Activated naive CD4-positive, alpha-beta T cell treated with anti-CD3 and anti-CD28 coated beads, Interleukin-2, amount 50 U/mL, for 16 hours (primary cell): ENCODE data around the gene ALDH2.
A peak's percentile ranks its signal among the peaks of the same experiment; 100 is the strongest.
"Not testable (repeated sequence)": the region's sequence is repeated elsewhere in the genome, so short reads cannot be mapped to it uniquely, and the experiment has no call there.

Experiments used
- DNase-seq: peaks from one replicate; pipeline ENCODE4 v3.0.0-alpha.2; 2020

ALDH2 gene

GRCh38 chr12:111828338-111828979, 61.7 kb downstream of the ALDH2 start:
- DNase-seq: no peak

- not testable (repeated sequence) for DNase-seq
Observed at GRCh38 chr12:111829635-111830034, 62.9 kb downstream of the ALDH2 start.

- not testable (repeated sequence) for DNase-seq
Observed at GRCh38 chr12:111834740-111835386, 68.1 kb downstream of the ALDH2 start.

DNA sequence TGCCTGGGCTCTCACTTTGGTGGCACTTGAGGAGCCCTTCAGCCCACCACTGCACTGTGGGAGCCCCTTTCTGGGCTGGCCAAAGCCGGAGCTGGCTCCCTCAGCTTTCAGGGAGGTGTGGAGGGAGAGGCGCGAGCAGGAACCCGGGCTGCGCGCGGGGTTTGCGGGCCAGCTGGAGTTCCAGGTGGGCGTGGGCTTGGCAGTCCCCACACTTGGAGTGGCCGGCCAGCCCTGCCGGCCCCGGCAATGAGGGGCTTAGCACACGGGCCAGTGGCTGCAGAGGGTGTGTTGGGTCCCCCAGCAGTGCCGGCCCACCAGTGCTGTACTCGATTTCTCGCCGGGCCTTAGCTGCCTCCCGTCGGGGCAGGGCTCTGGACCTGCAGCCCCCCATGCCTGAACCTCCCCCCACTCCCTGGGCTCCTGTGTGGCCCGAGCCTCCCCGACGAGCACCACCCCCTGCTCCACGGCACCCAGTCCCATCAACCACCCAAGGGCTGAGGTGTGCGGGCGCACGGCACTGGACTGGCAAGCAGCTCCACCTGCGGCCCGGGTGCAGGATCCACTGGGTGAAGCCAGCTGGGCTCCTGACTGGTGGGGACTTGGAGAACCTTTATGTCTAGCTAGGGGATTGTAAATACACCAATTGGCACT, 68.9 kb downstream of the ALDH2 start:
- not testable (repeated sequence) for DNase-seq

DNA sequence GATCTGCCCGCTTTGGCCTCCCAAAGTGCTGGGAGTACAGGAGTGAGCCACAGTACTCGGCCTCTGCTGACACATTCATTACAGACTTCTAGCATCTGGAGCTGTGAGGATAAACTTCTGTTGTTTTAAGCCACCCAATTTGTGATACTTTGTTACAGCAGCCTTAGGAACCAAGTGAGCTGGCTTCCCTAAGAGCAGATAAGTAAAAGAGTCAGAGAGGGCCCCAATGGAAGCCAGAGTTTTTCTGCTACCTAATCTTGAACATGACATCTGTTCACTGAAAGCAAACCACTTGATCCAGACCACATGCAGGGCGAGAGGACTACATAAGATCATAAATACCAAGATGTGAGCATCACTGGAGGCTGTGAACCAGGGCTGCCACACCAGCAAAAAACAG, 71.6 kb downstream of the ALDH2 start:
- DNase-seq: no peak

GRCh38 chr12:111840807-111841206, 74.1 kb downstream of the ALDH2 start:
- no peak for DNase-seq

GRCh38 chr12:111841236-111841749, 74.6 kb downstream of the ALDH2 start:
- peak; percentile 13 for DNase-seq

GRCh38 chr12:111841750-111842555, 75.2 kb downstream of the ALDH2 start, which contains the start of gene MAPKAPK5:
Gene MAPKAPK5, plus strand, starts transcription at chr12:111842228. Its CDS starts 506 bp downstream, at chr12:111842734.
- DNase-seq: peak; percentile 96

- no peak for DNase-seq
Observed at GRCh38 chr12:111842556-111843396, 76.0 kb downstream of the ALDH2 start.

- no peak for DNase-seq
Observed at GRCh38 chr12:111846016-111846415, 79.3 kb downstream of the ALDH2 start.

- DNase-seq: no peak
Observed at GRCh38 chr12:111850526-111850925, 83.8 kb downstream of the ALDH2 start.

- DNase-seq: no peak
Observed at GRCh38 chr12:111858186-111858585, 91.5 kb downstream of the ALDH2 start.

- DNase-seq: no peak
Observed at GRCh38 chr12:111858778-111859177, 92.0 kb downstream of the ALDH2 start.

DNA sequence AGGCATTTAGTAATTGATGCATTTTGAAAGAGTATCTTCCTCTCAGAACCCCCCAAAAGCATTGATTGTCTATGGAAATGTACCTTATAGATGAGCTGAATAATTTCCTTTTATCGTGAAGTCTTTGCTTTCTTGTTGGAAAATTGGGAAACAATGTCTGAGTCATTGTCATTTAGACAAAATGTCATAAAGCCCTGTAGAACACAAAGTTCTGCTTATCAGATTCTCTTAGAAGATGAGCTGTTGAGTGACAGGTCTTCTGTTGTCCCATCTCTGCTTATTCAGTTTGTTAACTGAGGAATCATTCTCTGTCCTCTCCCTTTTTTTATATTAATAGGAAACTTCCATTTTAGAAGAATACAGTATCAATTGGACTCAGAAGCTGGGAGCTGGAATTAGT, 98.2 kb downstream of the ALDH2 start:
- DNase-seq: no peak
